Glomerular visceral epithelial cell (primary cell): Measurements from ENCODE around the gene KDM1B.
A peak's percentile ranks its signal among the peaks of the same experiment; 100 is the strongest.

Experiments
- DNase-seq: peaks from one replicate; pipeline ENCODE4 v3.0.0-alpha.2; 2016; ENCODE audit errors: extremely low spot score

KDM1B gene

DNA sequence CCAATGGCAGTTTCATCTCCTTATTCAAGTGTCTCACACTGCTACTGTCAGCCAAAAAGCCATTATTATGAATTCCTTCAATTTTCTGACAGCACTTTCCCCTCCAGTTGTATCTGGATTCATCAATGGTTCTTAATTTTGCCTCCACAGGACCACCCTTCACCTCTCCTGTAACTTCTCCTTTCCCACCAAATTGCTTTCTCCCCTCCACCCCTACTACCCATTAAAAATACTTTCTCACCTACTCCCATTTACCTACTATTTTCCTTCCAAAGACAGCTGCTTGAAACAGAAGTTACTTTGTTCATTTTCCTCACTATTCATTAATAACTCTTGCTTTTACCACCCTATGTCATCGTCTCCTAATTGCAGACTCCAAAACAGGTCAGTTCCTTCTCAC lies 79.3 kb downstream of the KDM1B start:
- no peak for DNase-seq

DNA sequence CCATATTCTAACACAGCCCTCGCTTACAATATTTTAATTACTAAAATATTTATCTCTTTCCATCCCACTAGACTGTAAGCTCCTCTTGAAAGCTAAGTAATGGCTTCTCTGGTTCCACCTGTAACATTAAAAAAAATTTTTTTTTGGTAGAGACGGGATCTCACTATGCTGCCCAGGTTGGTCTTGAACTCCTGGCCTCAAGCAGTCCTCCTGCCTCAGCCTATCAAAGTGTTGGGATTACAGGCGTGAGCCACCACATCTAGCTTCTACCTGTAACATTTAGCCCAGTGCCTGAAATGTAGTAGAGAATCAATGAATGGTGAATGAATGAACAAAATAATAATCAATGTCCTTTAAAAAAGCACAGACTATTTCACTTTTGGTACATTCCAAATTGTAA lies 80.3 kb downstream of the KDM1B start:
- no peak for DNase-seq

DNA sequence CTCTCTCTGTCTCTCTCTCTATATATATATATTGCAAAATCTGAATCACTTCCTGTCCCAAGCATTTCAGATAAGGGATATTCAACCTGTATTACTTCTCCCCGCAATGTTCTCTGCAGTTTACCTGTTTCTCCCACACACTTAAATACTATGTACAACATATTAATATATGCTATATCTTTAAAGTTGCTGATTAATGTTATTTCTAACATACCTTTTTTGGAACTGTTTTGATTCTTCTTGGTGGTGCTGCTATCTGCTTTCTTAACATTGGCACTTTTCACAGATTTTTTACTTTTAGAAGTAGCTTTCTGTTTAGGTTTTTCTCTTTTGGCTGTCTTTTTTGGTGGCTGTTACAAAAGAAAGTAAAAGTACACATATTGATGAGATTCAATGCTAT lies 81.9 kb downstream of the KDM1B start:
- no peak for DNase-seq

DNA sequence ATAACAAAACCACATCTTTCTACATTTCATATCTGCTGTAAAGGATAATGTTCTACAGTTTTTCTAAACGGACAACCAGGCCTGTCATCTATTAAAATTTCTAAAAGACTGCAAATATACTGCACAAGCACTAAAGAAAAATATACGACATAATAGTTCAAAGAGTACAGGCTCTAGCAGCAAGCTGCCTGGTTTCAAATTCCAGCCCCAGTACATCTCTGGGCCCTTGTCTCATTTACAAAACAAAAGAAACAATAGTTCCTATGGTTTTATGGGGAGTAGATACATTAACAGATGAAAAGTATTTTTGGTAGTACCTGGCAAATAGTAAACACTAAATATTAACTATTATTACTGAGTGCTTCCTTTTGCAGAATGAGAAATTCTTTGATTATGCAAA lies 85.0 kb downstream of the KDM1B start:
- DNase-seq = no peak

- DNase-seq = no peak
Observed at GRCh38 chr6:18241208-18242038, 86.2 kb downstream of the KDM1B start.

DNA sequence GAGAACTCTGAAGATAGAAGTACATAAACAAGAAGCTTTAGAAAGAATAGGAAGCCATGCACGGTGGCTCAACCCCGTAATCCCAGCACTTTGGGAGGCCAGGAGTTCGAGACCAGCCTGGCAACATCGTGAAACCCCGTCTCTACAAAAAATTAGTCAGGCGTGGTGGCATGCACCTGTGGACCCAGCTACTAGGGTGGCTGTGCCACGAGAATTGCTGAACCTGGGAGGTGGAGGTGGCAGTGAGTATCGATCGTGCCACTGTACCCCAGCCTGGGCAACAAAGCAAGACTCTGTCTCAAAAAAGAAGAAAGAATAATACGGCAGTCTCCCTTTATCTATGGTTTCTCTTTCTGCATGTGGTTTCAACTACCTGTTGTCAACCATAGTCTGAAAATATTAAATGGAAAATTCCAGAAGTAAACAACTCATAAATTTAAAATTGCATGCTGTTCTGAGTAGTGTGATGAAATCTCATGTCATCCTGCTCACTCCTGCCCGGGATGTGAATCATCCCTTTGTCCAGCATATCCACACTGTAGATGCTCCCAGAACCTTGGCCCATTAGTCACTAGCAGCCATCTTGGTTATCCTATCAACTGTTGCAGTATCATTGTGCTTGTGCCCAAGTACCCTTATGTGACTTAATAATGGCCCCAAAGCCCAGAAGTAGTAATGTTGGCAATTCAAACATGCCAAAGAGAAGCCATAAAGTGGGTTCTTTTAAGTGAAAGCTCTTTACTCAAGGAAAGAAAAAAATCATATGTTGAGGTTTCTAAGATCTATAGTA lies 87.0 kb downstream of the KDM1B start:
- DNase-seq = peak; percentile 68

DNA sequence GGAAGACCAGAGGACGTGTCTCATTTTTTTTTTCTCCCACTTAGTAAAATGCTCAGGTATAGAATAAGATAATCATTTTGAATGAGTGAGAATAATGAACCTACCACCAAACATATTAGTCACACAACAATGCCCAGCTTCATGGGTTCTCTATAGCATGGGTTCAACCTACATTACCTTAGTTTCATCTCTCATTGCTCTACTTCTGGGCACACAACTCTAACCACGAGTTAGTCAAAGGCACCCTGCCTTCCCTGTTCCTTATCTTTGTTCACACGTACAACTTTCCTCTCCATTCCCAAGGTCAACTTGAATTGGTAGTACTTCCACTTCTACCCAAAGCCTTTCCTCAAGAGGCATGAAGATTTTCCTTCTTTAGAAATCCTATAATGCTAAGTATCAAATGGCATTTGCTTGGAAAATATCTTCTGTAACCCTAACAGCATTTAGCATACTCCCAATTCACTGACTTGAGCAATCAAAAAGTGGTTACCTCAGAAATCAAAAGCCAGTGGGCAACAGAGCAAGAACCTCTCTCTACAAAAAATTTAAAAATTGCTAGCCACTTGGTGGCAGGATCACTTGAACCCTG lies 88.2 kb downstream of the KDM1B start:
- no peak for DNase-seq

- no peak for DNase-seq
Observed at GRCh38 chr6:18244251-18244650, 89.0 kb downstream of the KDM1B start.

DNA sequence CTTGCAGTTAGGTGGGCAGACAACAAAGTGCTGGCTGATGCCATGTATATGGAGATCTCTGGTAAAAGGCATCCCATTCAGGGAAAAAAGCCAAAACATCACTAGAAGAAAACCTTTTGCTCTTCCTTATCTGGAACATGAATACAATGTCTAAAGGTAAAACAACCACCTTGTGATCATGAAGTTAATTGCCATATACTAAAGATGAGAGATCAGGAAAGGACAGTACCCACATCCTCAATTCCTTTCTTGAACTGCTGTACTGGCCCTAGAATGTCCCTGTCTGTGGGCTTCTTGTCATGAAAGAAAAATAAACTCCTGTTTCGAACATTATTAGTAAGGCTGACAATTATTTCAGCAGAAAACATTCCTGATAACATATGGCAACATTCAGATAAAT lies 89.9 kb downstream of the KDM1B start:
- DNase-seq = no peak

- DNase-seq = no peak
Observed at GRCh38 chr6:18245642-18246041, 90.4 kb downstream of the KDM1B start.

- no peak for DNase-seq
Observed at GRCh38 chr6:18246205-18246604, 91.0 kb downstream of the KDM1B start.

GRCh38 chr6:18247002-18247401 lies 91.8 kb downstream of the KDM1B start:
- no peak for DNase-seq

GRCh38 chr6:18248698-18249097 lies 93.5 kb downstream of the KDM1B start:
- DNase-seq = no peak

DNA sequence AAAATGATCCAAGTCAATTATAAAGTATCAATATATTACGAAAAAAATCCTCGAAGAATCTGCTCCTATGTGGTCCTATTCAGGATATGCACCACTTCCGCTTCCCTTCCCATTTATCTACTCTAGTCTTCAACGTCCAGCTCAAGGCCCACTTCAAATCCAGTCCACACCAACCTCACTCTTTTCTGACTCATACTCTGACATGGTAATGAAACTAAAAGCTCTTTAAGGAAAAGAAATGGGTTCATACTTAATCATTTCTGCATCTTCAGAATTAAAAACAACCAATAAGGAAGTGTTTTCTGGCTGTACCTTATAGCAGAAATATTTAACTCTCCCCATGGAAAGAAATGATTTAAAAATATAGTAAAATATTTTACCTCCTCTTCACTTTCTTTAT lies 94.0 kb downstream of the KDM1B start:
- no peak for DNase-seq

GRCh38 chr6:18253635-18254034 lies 98.4 kb downstream of the KDM1B start:
- DNase-seq = no peak

- DNase-seq = no peak
Observed at GRCh38 chr6:18254793-18255192, 99.6 kb downstream of the KDM1B start.

DNA sequence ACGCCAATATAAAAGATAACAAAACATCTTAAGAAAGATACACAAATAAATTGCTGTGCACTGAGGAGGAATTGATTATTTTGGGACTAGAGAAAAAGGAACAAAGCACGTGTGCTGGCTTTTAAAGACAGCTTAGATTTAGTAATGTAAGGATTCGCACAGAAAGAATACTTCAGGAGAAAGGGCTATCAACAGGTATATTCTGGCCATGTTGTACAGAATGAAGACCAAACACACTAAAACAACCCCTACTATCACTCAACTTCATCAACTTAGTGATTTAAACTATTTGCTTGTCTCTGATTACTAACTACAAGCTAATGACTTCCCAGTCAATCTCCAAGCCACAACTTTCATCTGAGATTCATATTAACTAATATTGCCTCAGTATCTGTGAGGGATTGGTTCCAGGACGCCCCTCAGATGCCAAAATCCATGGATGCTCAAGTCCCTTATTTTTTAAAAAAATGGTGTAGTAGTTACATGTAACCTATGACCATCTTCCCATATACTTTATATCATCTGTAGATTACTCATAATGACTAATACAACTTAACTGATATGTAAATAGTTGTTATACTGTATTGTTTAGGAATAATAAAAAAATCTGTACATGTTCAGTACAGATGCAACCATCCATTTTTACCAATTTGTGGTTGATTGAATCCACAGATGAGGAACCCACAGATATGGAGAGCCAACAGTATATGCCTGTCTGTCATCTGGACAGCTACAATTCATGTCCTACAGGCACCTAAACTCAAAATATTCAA lies 104.6 kb downstream of the KDM1B start:
- DNase-seq = no peak

GRCh38 chr6:18260448-18261106 lies 105.4 kb downstream of the KDM1B start:
- DNase-seq = peak; percentile 86

GRCh38 chr6:18261877-18262276 lies 106.7 kb downstream of the KDM1B start:
- no peak for DNase-seq

DNA sequence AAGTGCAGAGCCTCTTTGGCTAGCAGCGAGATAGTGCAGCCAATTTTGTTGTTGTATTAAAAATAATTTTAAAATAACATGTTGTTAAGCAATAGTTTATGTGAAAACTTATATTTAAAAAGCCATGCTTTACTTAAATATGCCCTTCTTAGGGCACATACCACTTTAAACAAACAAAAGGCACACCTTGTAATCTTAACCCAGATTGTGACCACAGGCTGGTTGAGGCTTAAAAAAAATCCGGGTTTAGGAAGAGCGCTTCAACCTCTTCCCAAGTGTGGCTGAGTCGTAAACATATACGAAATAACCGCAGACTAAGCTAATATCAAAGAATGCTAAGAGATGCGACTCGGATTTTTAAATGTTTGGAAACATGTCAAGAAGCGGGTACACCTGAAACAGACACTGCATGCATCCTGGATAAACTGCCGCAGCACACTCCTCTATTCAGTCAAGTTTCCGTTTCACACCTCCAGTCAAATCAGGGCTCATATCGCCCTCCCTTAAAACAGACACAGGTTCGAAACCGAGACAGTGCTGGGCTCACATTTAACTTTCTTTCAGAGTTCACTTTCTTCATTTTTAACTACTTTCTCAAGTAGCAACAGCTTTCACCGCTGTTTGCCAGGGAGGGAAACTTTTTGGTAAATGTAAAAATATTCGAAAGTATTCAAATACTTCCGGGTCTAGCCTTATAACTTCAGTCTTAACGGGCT lies 107.6 kb downstream of the KDM1B start:
- DNase-seq = peak; percentile 38
